OCI-LY3 (cell line): ENCODE data around the gene MYO1E.

Source experiments
- CTCF ChIP-seq: fragments of 200-600, 300-600 bp; sonication (generic); IDR thresholded peaks from 2 replicates; pipeline ENCODE4 v1.5.1; 2014; ENCODE audit warnings: antibody characterized with exemption, low read length, low read depth
- EZH2phosphoT487 ChIP-seq: fragments of 200-600 bp; shearing (Covaris generic); IDR thresholded peaks from 2 replicates; pipeline ENCODE4 v1.6.1; 2018; ENCODE audit warnings: antibody characterized with exemption, mixed run types, low read depth

DNA sequence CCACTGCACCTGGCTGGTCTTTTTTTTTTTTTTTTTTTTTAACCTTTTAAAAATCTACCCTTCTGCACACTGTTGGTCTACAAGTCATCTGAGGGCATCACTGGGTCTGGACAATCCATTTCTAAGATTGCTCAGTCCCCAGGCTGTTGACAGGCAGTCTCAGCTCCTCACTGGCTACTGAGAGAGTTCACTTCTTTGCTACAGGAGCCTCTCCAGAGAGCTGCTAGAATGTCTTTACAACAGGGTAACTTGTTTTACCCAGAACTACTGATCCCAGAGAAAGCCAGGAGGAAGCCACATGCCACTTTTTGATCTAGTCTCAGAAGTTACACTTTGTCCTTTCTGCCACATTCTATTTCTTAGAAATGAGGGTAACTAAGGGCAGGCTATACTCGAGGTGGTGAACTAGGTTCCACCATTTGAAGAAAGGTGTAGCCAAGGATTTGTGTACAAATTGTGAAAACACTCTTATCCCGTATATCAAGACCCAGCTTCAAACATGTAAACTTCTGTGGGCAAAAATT lies 273.4 kb downstream of the MYO1E start:
- TF ChIP-seq CTCF (no peak), EZH2phosphoT487 (no peak)
